Tibial nerve (tissue), 4 donors: ENCODE data around the gene SKP1. TPM values are rescaled to one million over a fixed set of nuclear protein-coding genes. Genes with fewer than 3 reads are reported as not detected.

Experiments used
- DNase-seq, 2 donors: peaks; one replicate each; pipeline ENCODE4 v3.0.0-alpha.2; 2019; ENCODE audit warnings: low spot score in 2 of 2
- H3K27ac ChIP-seq, 4 donors: fragments of 200-600 bp; sonication (generic) in 3 of 4; one replicate each; pipeline ENCODE4 v1.5.1; 2017 to 2019; ENCODE audit warnings: mild to moderate bottlenecking in 1 of 4
- H3K27me3 ChIP-seq, 2 donors: fragments of 200-600 bp; sonication (generic) in 1 of 2; one replicate each; pipeline versions ENCODE4 v1.5.1 to v1.6.0; 2017 to 2019
- H3K36me3 ChIP-seq, 3 donors: fragments of 200-600 bp; sonication (generic); one replicate each; pipeline ENCODE4 v1.5.1; 2018 to 2019
- H3K4me1 ChIP-seq, 4 donors: fragments of 200-600 bp; sonication (generic) in 3 of 4; one replicate each; pipeline ENCODE4 v1.5.1; 2017 to 2019
- H3K4me3 ChIP-seq, 4 donors: fragments of 200-600 bp; sonication (generic) in 3 of 4; one replicate each; pipeline ENCODE4 v1.5.1; 2017 to 2019; ENCODE audit warnings: mild to moderate bottlenecking in 1 of 4, moderate library complexity in 1 of 4
- H3K9me3 ChIP-seq, 4 donors: fragments of 200-600 bp; sonication (generic) in 3 of 4; one replicate each; pipeline ENCODE4 v1.5.1; 2017 to 2019
- CTCF ChIP-seq, 5 experiments: fragments of 200-600 bp in 3 of 5; fragments of 450-650 bp in 2 of 5; sonication (generic) in 3 of 5; IDR thresholded peaks; one replicate each; pipeline ENCODE4 v1.5.1; 2016 to 2019; ENCODE audit warnings: antibody characterized with exemption in 5 of 5, mild to moderate bottlenecking in 3 of 5, moderate library complexity in 2 of 5
- EP300 ChIP-seq, 2 donors: sonication (generic); formaldehyde crosslinking; IDR thresholded peaks; one replicate each; pipeline ENCODE4 v1.6.1; 2017; ENCODE audit warnings: antibody characterized with exemption in 2 of 2, mild to moderate bottlenecking in 1 of 2
- POLR2A ChIP-seq, 2 donors: fragments of 450-650 bp; IDR thresholded peaks; one replicate each; pipeline ENCODE4 v1.6.1; 2017; ENCODE audit warnings: antibody characterized with exemption in 2 of 2, mild to moderate bottlenecking in 2 of 2, moderate library complexity in 2 of 2
- WGBS, 2 donors: methylation state at CpG; one replicate each; pipeline ENCODE4 v1.1.5; 2018; 5-methylcytosine and 5-hydroxymethylcytosine counted together
- total RNA-seq, 4 donors: library from RNA; depleted of rRNA; stranded (reverse); fragments of >200 nt; gene quantifications; one replicate each; pipeline ENCODE4 v1.1.0, GENCODE V29; 2016

Gene SKP1
- total RNA-seq, 4 donors from 2014 or later, result 173 to 311 (median 209) TPM

GRCh38 chr5:134142052-134142451 is 34.7 kb downstream of the SKP1 start:
- Histone ChIP-seq H3K36me3 (peaks cover 0 to 77% (median 0%) of the 10 kb centered on the region in 3 donors), H3K27ac (peak overlapping the region in 1 of 4 donors; percentile 40), H3K4me3 (no peak overlapping the region), H3K27me3 (no peaks in the 10 kb centered on the region), H3K4me1 (peaks cover 0 to 59% (median 7%) of the 10 kb centered on the region in 4 donors), H3K9me3 (no peaks in the 10 kb centered on the region)
- no peak for TF ChIP-seq POLR2A (IDR thresholded peaks at IDR 0.05)
- no peak for TF ChIP-seq EP300 (IDR thresholded peaks at IDR 0.05)
- no peak for TF ChIP-seq CTCF (IDR thresholded peaks at IDR 0.05)
- 66 to 70% methylated on average over 5 of the region's 5 CpGs for WGBS, 2 donors
- no peak for DNase-seq

- TF ChIP-seq EP300 (IDR thresholded peaks at IDR 0.05) (no peak), CTCF (IDR thresholded peaks at IDR 0.05) (no peak)
- peaks cover 0 to 58% (median 6%) of the 10 kb centered on the region in 4 donors for H3K4me1 ChIP-seq
- no peak overlapping the region for H3K4me3 ChIP-seq
- no peaks in the 10 kb centered on the region for H3K27me3 ChIP-seq
- 61 to 65% methylated on average over 9 of the region's 9 CpGs for WGBS, 2 donors
- DNase-seq, result no peak
- peak overlapping the region in 1 of 4 donors; percentile 40 for H3K27ac ChIP-seq
- peaks cover 0 to 76% (median 0%) of the 10 kb centered on the region in 3 donors for H3K36me3 ChIP-seq
- no peaks in the 10 kb centered on the region for H3K9me3 ChIP-seq
These were observed 35.3 kb downstream of the SKP1 start for GRCh38 chr5:134141331-134142050.

GRCh38 chr5:134140530-134141201 is 36.1 kb downstream of the SKP1 start:
- H3K27me3 ChIP-seq, result no peaks in the 10 kb centered on the region
- H3K36me3 ChIP-seq, result peaks cover 0 to 78% (median 0%) of the 10 kb centered on the region in 3 donors
- DNase-seq, result peak in 1 of 2 donors; percentile 65
- WGBS, 2 donors, result 31 to 35% methylated on average over 8 of the region's 8 CpGs
- TF ChIP-seq CTCF (IDR thresholded peaks at IDR 0.05) (peak; percentile 65 to 80 (median 69)), POLR2A (IDR thresholded peaks at IDR 0.05) (no peak)
- H3K27ac ChIP-seq, result peak overlapping the region in 1 of 4 donors; percentile 40
- no peaks in the 10 kb centered on the region for H3K9me3 ChIP-seq
- peaks cover 0 to 56% (median 3%) of the 10 kb centered on the region in 4 donors for H3K4me1 ChIP-seq
- no peak overlapping the region for H3K4me3 ChIP-seq

GRCh38 chr5:134139891-134140469 is 36.8 kb downstream of the SKP1 start:
- WGBS, 2 donors, result 86% methylated on average over 8 of the region's 8 CpGs
- Histone ChIP-seq H3K36me3 (peaks cover 0 to 78% (median 0%) of the 10 kb centered on the region in 3 donors), H3K4me1 (peaks cover 0 to 59% (median 3%) of the 10 kb centered on the region in 4 donors), H3K27ac (peak overlapping the region in 1 of 4 donors; percentile 24), H3K9me3 (no peaks in the 10 kb centered on the region), H3K27me3 (no peaks in the 10 kb centered on the region), H3K4me3 (no peak overlapping the region)
- TF ChIP-seq POLR2A (IDR thresholded peaks at IDR 0.05), result no peak
- no peak for DNase-seq

- H3K36me3 ChIP-seq, result peaks cover 0 to 78% (median 0%) of the 10 kb centered on the region in 3 donors
- peak overlapping the region in 1 of 4 donors; percentile 11 for H3K27ac ChIP-seq
- H3K4me1 ChIP-seq, result peaks cover 0 to 62% (median 3%) of the 10 kb centered on the region in 4 donors
- no peak for DNase-seq
- no peaks in the 10 kb centered on the region for H3K27me3 ChIP-seq
- no peak overlapping the region for H3K4me3 ChIP-seq
- H3K9me3 ChIP-seq, result no peaks in the 10 kb centered on the region
- TF ChIP-seq EP300 (IDR thresholded peaks at IDR 0.05) (no peak), POLR2A (IDR thresholded peaks at IDR 0.05) (no peak), CTCF (IDR thresholded peaks at IDR 0.05) (no peak)
- 67 to 76% methylated on average over 1 to 4 of the region's 4 CpGs for WGBS, 2 donors
These were observed 37.3 kb downstream of the SKP1 start for GRCh38 chr5:134139377-134139851.
